Caki2 (cell line): ENCODE results near the gene TMEM201. TPM values are rescaled to one million over a fixed set of nuclear protein-coding genes. Genes with fewer than 3 reads are reported as not detected.
"Not testable (repeated sequence)": the region's sequence is repeated elsewhere in the genome, so short reads cannot be mapped to it uniquely, and the experiment has no call there.

Experiments used
- DNase-seq: peaks from one replicate; pipeline ENCODE4 v3.0.0-alpha.2; 2015; ENCODE audit warnings: low read depth
- in situ Hi-C: cut with HindIII; loops from 2 replicates; pipeline ENCODE4 v1.10.0; 2016; ENCODE audit warnings: low sequenced_read_pairs, low pct_unique_long_range_greater_than_20kb, mixed read lengths
- total RNA-seq: library from RNA; depleted of rRNA; stranded (reverse); fragments of >200 nt; shearing (Covaris generic); gene quantifications from 2 replicates; pipeline ENCODE4 v1.2.3, GENCODE V29; 2014; ENCODE audit warnings: low replicate concordance

Gene TMEM201
- total RNA-seq, 1 experiment from 2014 or later, result 9.4 TPM

GRCh38 chr1:9570886-9571529 is 17.7 kb upstream of the TMEM201 start:
- DNase-seq, in situ Hi-C loops: not testable (repeated sequence)

GRCh38 chr1:9573723-9574122 is 15.0 kb upstream of the TMEM201 start:
- in situ Hi-C loops, result no loop called here
- DNase-seq, result no peak

- in situ Hi-C loops, result no loop called here
- no peak for DNase-seq
Observed at GRCh38 chr1:9575486-9575885, 13.2 kb upstream of the TMEM201 start.

- in situ Hi-C loops, result no loop called here
- DNase-seq, result no peak
Observed at GRCh38 chr1:9576903-9577302, 11.8 kb upstream of the TMEM201 start.

GRCh38 chr1:9577423-9577822 is 11.3 kb upstream of the TMEM201 start:
- DNase-seq, result no peak
- in situ Hi-C loops, result no loop called here

- in situ Hi-C loops, result no loop called here
Observed at GRCh38 chr1:9580942-9581341, 7.8 kb upstream of the TMEM201 start.

GRCh38 chr1:9586147-9586766 is 2.5 kb upstream of the TMEM201 start:
- no peak for DNase-seq
- in situ Hi-C loops, result no loop called here

More at GRCh38 chr1:9580942-9581341, 7.8 kb upstream of the TMEM201 start:
- no peak for DNase-seq

GRCh38 chr1:9589144-9589718 is 520 bp downstream of the TMEM201 start:
- in situ Hi-C loops, result no loop called here
- peak; percentile 9 for DNase-seq

GRCh38 chr1:9589719-9590157 is 1.0 kb downstream of the TMEM201 start:
- in situ Hi-C loops, result no loop called here
- peak; percentile 28 for DNase-seq

GRCh38 chr1:9590201-9590600 is 1.5 kb downstream of the TMEM201 start:
- in situ Hi-C loops, result no loop called here
- no peak for DNase-seq

- in situ Hi-C loops, result no loop called here
- no peak for DNase-seq
Observed at GRCh38 chr1:9590945-9591668, 2.4 kb downstream of the TMEM201 start.

GRCh38 chr1:9591669-9592509 is 3.2 kb downstream of the TMEM201 start:
- in situ Hi-C loops, result no loop called here
- no peak for DNase-seq

- in situ Hi-C loops, result no loop called here
- DNase-seq, result no peak
Observed at GRCh38 chr1:9592510-9593075, 3.9 kb downstream of the TMEM201 start.

- DNase-seq, result no peak
- in situ Hi-C loops, result no loop called here
Observed at GRCh38 chr1:9593147-9593491, 4.4 kb downstream of the TMEM201 start.

- in situ Hi-C loops, result no loop called here
- DNase-seq, result peak; percentile 70
Observed at GRCh38 chr1:9593492-9594465, 5.1 kb downstream of the TMEM201 start.

GRCh38 chr1:9594471-9595155 is 5.9 kb downstream of the TMEM201 start:
- no peak for DNase-seq
- in situ Hi-C loops, result no loop called here
